CD4-positive, alpha-beta T cell treated with Interleukin-17A for 4 hours (primary cell): ENCODE data around the gene YIF1B.
"Not testable (repeated sequence)": the region's sequence is repeated elsewhere in the genome, so short reads cannot be mapped to it uniquely, and the experiment has no call there.

Source experiments
- DNase-seq: peaks from one replicate; pipeline ENCODE4 v3.0.0-alpha.2; 2020; ENCODE audit warnings: mixed read lengths

The YIF1B gene

DNA sequence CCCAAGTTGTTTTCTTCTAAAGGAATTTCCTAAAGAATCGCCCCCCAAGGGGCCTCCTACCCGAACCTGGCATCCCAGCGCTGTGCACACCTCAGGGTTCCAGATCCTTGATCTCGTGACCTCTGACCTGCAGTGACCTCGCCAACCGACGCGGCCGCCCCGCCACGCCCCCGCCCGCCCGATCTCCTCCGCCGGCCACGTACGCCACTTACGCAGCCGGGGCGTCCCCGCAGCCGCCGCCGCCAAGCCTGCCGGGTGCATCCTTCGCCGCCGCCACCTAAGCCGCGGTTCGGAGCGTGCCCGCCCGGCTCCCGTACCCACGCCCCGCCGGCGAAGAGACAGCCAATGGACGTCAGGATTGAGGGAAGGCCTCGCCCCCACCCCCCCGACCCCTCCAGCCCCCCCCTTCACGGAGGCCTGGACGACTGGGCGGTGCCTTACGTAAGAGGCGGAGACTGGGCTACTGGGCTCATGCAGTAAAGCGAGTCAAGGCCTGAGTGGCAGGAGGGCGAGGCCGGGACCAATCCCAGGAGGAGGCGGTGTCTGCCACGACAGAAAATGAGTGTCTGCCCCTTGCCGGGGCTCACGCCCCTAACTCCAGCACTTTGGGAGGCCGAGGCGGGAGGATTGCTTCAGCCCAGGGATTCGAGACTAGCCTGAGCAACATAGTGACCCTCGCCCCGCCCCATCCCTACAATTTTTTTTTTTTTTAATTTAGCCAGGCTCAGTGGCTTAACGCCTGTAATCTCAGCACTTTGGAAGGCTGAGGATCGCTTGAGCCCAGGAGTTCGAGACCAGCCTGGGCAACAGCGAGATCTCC, at the start of gene YIF1B:
Gene YIF1B, minus strand, starts transcription at position 291 of the 820 bp plus-strand sequence. Its CDS starts 30 bp downstream, at position 261.
- peak; percentile 98 for DNase-seq

GRCh38 chr19:38362946-38363688, 47.4 kb upstream of the YIF1B start:
- not testable (repeated sequence) for DNase-seq

DNA sequence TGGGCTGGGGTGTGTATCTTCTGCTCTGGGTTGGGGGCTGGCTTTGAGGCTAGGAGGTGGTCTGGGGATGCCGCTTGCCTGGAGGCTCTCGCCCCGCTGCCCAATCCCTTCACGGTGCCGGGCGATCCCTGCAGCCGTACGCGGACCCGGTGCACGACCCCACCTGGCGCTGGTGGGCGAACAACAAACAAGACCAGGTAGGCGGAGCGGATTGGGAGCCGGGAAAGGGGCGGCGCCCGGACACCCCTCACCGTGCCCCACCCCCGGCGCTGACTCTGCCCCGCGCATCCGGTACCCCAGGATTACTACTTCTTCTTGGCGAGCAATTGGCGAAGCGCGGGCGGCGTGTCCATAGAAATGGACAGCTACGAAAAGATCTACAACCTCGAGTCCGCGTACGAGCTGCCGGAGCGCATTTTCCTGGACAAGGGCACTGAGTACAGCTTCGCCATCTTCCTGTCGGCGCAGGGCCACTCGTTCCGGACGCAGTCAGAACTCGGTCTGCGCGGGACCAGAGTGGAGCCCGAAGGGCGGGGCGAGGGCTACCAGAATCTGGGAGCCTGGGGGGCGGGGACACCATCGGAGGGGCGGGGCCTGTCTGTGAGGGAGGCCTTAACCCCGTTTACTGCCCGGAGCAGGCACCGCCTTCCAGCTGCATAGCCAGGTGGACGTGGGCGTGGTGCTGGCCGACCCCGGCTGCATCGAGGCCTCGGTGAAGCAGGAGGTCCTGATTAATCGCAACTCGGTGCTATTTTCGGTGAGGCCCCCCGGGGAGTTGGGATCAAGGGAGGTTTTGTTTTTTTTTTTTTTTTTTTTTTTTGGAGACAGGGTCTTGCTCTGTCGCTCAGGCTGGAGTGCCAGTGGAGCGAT, 46.6 kb upstream of the YIF1B start:
- peak; percentile 83 for DNase-seq

GRCh38 chr19:38361633-38362075, 45.9 kb upstream of the YIF1B start:
- peak; percentile 83 for DNase-seq

- DNase-seq: no peak
These were observed 45.3 kb upstream of the YIF1B start for GRCh38 chr19:38360839-38361631.

DNA sequence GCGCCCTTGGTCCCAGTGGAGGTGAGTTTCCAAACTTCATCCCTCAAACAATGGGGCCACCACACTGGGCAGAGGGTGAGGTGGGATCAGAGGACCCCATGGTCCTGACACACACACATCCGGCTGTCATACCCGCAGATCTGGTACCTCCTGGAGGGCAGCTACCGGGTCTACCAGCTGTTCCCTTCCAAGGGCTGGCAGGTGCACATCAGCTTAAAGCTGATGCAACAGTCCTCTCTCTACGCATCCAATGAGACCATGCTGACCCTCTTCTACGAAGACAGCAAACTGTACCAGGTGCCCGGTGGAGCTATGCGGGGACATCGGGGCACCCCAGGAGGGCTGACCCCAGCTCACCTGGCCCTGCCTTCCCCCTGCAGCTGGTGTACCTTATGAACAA, 44.6 kb upstream of the YIF1B start:
- DNase-seq: no peak

DNA sequence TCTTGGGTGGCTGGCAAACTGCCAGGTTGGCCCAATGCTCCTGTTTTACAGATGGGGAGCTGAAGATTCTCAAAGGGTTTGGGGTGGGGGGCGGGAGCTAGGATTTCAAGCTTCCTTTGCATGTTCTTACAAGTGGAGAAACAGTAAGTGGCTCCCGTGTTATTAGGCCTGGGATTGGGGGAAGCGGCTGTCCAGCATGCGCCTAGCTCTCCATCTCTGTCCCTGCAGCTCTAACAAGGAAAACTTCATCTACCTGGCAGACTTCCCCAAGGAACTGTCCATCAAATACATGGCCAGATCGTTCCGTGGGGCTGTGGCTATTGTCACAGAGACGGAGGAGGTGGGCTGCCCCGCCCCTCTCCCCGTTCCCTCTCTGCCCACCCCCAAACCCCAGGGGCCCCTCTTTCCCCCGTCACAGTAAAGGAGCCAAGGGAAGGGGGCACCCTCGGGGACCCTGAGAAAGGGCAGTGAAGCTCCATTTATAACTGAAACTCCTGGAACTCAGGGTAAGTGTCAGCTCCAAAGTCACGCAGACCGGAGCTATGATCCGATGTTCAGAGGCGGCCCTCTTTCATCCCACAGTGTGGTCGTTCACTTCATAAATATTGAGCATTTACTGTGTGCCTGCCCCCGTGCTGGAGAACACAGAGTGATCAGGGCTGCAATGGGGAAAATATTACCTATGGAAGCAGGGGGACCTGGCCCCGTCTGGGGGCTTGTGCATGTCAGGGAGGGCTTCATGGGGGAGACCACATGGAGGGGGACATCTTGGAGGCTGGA, 43.7 kb upstream of the YIF1B start:
- DNase-seq: no peak

GRCh38 chr19:38358071-38358470, 42.3 kb upstream of the YIF1B start:
- no peak for DNase-seq

DNA sequence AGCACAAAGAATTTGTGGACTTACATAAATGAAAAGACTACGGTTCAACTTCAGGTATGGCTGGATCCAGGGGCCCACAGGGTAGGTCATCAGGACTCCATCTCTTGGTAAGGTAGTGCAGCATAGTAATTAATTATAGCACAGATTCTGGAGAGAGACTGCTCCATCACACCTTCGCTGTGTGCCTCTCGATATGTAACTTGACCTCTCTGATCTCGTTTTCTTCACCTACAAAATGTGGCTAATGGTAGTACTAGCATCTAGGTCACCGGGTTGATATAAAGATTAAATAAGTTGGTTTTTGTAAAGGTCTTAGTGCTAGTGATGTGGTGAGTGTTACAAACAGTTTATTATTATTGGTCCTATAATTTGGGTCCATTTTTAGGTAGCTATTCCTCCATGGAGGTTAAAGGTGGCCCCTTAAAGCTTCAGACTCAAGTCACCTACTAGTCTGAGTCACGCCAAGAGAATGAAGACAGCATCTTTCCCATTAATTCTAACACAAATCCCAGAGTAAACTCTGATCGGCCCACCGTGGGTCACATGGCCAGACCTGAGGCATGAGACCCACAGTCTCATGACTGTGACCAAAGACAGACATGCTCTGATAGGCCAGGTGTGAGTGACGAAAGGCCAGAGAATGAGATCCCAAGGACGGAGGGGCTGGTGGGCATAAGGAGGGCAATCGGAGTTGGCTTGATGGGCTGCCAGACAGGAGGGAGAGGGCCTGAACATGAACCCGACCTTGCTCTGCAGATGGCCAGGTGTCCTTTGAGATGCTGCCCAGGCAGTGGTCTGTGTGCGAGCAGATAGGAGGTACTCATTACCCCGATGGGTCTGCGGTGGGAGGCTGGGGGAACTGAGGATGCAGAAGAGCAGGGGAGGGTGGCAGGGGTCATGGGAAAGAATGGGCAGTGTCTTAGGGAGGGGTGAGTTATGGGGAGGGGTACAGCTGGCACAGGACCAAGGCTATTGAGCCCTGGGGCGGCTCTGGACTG, 40.3 kb upstream of the YIF1B start:
- DNase-seq: no peak

- DNase-seq: no peak
These were observed 36.9 kb upstream of the YIF1B start for GRCh38 chr19:38352611-38353010.

GRCh38 chr19:38351865-38352395, 36.2 kb upstream of the YIF1B start:
- DNase-seq: no peak

GRCh38 chr19:38350883-38351282, 35.1 kb upstream of the YIF1B start:
- no peak for DNase-seq

- no peak for DNase-seq
These were observed 31.1 kb upstream of the YIF1B start for GRCh38 chr19:38346837-38347236.

GRCh38 chr19:38340927-38341326, 25.2 kb upstream of the YIF1B start:
- DNase-seq: no peak

DNA sequence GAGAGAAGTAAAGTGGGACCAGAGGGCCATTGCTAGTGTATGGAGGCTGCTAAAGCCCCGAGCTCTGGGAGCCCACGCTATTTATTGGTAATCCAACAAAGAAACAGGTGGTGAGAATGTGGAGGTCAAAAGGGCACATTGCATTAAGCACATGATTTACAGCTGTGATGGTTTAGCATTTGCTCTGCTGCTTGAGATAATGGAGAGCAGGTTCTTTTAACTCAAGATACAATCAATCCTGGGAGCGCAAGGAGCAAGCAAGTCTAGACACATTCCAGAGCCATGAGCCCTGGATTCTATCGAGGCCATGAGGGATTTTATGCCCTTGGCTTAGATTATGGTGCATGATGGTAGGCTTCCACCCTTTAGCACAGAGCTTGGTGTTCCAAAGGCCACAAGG, 23.3 kb upstream of the YIF1B start:
- not testable (repeated sequence) for DNase-seq

DNA sequence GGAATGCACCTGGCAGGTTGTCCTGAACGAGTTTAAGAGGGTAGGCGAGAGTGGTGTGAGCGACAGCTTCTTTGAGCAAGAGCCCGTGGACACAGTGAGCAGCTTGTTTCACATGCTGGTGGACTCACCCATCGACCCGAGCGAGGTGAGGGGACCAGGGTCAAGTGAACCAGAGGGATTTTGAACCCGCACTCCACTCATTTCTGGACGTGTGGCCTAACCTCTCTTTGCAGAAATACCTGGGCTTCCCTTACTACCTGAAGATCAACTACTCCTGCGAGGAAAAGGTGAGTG, 21.6 kb upstream of the YIF1B start:
- peak; percentile 19 for DNase-seq

GRCh38 chr19:38336638-38337359, 21.1 kb upstream of the YIF1B start:
- peak; percentile 98 for DNase-seq

- DNase-seq: peak; percentile 96
These were observed 20.3 kb upstream of the YIF1B start for GRCh38 chr19:38335949-38336637.

DNA sequence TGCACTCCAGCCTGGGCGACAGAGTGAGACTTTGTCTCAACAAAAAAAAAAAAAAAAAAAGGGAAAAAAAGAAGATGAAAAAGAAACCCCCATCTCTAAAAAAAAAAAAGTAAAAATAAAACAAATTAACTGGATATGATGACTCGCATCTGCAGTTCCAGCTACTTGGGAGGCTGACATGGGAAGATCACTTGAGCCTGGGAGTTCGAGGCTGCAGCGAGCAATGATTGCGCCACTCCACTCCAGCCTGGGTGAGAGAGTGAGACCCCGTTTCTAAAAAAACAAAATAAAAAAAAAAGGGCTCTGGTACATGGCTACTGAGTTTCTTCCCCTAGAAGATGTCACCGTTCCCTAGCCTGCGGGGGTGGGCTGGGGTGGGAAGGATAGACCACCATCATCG, 17.5 kb upstream of the YIF1B start:
- DNase-seq: no peak
